ENCODE data around the gene NUDT21.

- TF ChIP-seq EZH2phosphoT487 (IDR thresholded peaks at IDR 0.05; ENCODE audit: insufficient read depth, low read depth) (no peak), EZH2 (IDR thresholded peaks at IDR 0.05; ENCODE audit: insufficient read depth, poor library complexity, severe bottlenecking) (no peak)
Observed at GRCh38 chr16:56399047-56399446, 52.1 kb downstream of the NUDT21 start.

All from GM23248 (cell line).